BE2C (cell line): ENCODE results near the gene TLX1.

Experiments
- DNase-seq: peaks from one replicate; pipeline ENCODE4 v3.0.0-alpha.2; 2020
- H3K27me3 ChIP-seq: fragments of 250-450 bp; sonication (Bioruptor Pico); 2 replicates; pipeline ENCODE4 v1.5.1; 2020; ENCODE audit warnings: mild to moderate bottlenecking
- H3K36me3 ChIP-seq: fragments of 250-450 bp; sonication (Bioruptor Pico); 2 replicates; pipeline ENCODE4 v1.5.1; 2020; ENCODE audit warnings: mild to moderate bottlenecking
- H3K4me1 ChIP-seq: fragments of 250-450 bp; sonication (Bioruptor Pico); 2 replicates; pipeline ENCODE4 v1.5.1; 2020
- H3K4me3 ChIP-seq: 2 replicates; pipeline ENCODE4 v1.5.1; 2011; ENCODE audit warnings: low read depth, low read length
- H3K9me3 ChIP-seq: fragments of 250-450 bp; sonication (Bioruptor Pico); 2 replicates; pipeline ENCODE4 v1.5.1; 2020
- TF ChIP-seq, protein P1 (sequence below): IDR thresholded peaks from 2 replicates; pipeline ENCODE4 v1.5.1; 2012; ENCODE audit warnings: mild to moderate bottlenecking, low read depth, low read length

The TLX1 gene

DNA sequence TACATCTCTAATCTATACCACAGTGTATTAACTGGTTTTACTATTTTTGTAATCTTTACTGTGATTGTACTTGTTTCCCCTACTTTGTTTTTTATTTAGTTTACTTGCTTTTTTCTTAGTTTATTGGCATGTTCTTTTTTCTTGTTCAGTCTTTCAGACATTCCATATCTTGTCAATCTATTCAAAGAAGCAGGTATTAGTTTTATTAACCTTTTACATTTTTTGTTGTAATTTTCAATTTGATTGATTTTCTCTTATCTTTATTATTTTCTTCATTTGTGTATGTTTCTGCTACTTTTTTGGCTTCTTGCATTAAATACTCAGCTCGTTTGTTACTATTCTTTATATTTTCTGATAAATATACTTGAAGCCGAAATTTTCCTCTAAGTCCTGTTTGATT lies 41.6 kb downstream of the TLX1 start:
- Histone ChIP-seq H3K4me1 (no peaks in the 10 kb centered on the region), H3K4me3 (no peak overlapping the region), H3K27me3 (peaks cover 15% of the 10 kb centered on the region), H3K9me3 (no peaks in the 10 kb centered on the region), H3K36me3 (no peaks in the 10 kb centered on the region)
- TF ChIP-seq, protein P1, sequence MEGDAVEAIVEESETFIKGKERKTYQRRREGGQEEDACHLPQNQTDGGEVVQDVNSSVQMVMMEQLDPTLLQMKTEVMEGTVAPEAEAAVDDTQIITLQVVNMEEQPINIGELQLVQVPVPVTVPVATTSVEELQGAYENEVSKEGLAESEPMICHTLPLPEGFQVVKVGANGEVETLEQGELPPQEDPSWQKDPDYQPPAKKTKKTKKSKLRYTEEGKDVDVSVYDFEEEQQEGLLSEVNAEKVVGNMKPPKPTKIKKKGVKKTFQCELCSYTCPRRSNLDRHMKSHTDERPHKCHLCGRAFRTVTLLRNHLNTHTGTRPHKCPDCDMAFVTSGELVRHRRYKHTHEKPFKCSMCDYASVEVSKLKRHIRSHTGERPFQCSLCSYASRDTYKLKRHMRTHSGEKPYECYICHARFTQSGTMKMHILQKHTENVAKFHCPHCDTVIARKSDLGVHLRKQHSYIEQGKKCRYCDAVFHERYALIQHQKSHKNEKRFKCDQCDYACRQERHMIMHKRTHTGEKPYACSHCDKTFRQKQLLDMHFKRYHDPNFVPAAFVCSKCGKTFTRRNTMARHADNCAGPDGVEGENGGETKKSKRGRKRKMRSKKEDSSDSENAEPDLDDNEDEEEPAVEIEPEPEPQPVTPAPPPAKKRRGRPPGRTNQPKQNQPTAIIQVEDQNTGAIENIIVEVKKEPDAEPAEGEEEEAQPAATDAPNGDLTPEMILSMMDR = no peak
- no peak for DNase-seq

DNA sequence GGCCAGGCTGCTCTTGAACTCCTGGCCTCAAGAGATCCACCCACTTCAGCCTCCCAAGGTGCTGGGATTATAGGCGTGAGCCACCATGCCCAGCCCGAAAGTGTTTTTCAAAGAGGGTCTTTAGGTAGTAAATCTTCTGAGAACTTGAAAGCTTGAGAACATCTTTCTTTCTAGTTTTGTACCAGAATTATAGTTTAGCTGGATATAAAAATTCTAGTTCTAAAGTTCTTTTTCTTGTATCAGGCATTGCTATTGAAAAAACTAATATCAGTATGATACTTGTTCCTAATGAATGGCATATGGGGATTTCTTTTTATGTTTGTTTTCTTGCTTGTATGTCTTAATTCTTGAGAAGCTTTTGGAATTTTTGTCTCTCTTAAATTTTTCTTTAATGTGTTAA lies 43.2 kb downstream of the TLX1 start:
- Histone ChIP-seq H3K4me1 (no peaks in the 10 kb centered on the region), H3K27me3 (peaks cover 15% of the 10 kb centered on the region), H3K9me3 (no peaks in the 10 kb centered on the region), H3K4me3 (no peak overlapping the region), H3K36me3 (no peaks in the 10 kb centered on the region)
- no peak for DNase-seq
- TF ChIP-seq, protein P1 = no peak

DNA sequence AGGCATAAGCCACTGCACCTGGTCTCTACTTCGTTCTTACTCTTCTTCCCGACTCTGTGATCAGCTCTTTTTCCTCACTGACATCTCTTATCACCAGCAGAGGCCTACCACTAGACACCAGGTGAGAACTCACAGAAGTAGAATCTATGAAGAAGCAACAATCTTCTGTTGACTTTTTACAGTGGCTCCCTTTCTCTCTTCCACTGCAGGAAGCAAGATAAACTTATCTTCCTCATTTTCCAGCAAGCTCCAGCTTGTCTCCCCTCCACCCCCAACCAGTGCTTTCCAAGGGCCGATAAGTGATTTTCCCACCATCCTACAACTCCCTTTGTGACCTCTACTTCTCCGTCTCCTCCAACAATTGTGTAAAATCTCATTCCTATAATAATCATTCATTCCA lies 45.5 kb downstream of the TLX1 start:
- TF ChIP-seq, protein P1 = no peak
- no peak for DNase-seq
- Histone ChIP-seq H3K4me1 (no peaks in the 10 kb centered on the region), H3K4me3 (no peak overlapping the region), H3K27me3 (peaks cover 21% of the 10 kb centered on the region), H3K9me3 (no peaks in the 10 kb centered on the region), H3K36me3 (no peaks in the 10 kb centered on the region)

DNA sequence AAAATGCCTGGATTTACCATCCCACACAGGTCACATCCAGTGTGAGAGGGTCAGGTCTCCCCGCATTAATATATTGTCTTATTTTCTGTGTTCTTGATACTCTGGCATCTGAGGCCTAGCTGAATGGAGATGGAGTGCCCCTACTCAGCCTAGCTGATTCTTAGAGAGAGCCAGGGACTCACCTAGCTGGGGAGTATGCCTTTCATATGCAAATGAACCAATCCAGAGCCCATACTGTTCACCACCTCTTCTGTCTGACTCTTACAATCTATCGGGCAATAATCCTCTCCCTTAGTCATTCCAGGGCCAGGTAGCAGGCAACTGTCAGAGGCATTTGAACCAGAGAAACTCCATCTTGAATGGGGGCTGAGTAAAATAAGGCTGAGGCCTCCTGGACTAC lies 51.8 kb downstream of the TLX1 start:
- Histone ChIP-seq H3K4me3 (no peak overlapping the region), H3K27me3 (peaks cover 11% of the 10 kb centered on the region), H3K36me3 (no peaks in the 10 kb centered on the region), H3K9me3 (no peaks in the 10 kb centered on the region), H3K4me1 (no peaks in the 10 kb centered on the region)
- DNase-seq = no peak
- TF ChIP-seq, protein P1 = no peak

DNA sequence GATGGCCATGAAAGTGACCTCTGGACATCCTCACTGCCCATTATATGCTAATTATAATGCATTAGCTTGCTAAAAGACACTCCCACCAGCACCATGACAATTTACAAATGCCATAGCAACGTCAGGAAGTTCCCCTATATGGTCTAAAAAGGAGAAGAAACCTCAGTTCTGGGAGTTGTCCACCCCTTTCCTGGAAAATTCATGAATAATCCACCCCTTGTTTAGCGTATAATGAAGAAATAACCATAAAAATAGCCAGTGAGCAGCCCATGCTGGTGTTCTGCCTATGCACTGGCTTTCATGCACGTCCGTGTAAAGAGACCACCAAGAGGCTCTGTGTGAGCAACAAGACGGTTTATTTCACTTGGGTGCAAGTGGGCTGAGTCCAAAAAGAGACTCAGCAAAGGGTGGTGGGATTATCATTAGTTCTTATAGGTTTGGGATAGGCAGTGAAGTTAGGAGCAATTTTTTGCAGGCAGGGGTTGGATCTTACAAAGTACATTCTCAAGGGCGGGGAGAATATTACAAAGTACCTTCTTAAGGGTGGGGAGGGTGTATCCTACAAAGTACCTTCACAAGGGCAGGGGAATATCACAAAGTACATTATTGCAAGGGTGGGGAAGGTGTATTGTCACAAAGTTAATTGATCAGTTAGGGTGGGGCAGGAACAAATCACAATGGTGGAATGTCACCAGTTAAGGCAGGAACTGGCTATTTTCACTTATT lies 52.5 kb downstream of the TLX1 start:
- Histone ChIP-seq H3K9me3 (no peaks in the 10 kb centered on the region), H3K36me3 (no peaks in the 10 kb centered on the region), H3K4me3 (no peak overlapping the region), H3K4me1 (no peaks in the 10 kb centered on the region), H3K27me3 (peaks cover 11% of the 10 kb centered on the region)
- DNase-seq = no peak
- TF ChIP-seq, protein P1 = no peak
